ENCODE data around the gene COX4I2. TPM values are rescaled to one million over a fixed set of nuclear protein-coding genes. Genes with fewer than 3 reads are reported as not detected.
"Not testable (repeated sequence)": the region's sequence is repeated elsewhere in the genome, so short reads cannot be mapped to it uniquely, and the experiment has no call there.

COX4I2 gene
- total RNA-seq, 4 donors from 2014 or later = 5.1 to 8.4 TPM; not detected in 2

DNA sequence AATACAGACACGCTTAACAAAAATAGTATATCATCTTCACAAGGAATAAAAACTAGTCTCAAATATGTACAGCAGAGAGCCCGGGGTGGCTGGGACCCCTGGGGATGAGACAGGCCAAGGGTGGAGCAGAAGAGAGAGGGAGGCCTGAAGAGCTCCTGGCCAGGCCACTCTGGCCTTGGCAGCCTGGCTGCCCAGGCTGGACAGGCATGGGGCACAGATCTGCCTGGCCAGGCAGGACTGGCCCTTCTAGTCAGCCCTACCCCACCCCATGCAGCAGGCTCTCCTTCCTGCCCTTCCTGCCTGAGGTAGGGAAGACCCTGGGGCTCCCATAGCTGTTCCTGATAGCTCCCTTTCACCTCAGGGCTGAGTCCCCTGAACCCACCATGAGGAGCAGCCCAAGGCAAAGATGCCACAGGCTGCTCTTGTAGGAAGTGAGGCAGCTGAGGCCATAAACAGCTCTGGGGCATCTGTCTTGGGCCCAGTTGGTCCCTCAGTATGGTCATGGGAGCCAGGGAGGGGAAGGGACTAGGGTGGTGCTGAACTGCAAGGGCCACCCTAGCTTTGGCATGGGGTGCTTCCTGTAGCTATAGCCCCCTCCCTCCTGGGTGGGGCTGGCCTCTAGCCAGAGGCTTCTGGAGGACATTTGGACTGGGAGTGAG is 27.1 kb downstream of the COX4I2 start:
- H3K27me3 ChIP-seq = no peaks in the 10 kb centered on the region
- TF ChIP-seq POLR2A (IDR thresholded peaks at IDR 0.05) = no peak
- TF ChIP-seq CTCF (IDR thresholded peaks at IDR 0.05) = no peak
- no peaks in the 10 kb centered on the region for H3K9me3 ChIP-seq
- DNase-seq = no peak
- no peaks in the 10 kb centered on the region for H3K36me3 ChIP-seq
- intact Hi-C loops (cut with DNase I; ENCODE audit: low total_unique reads) = no loop called here
- H3K4me1 ChIP-seq = peaks cover 0 to 4% of the 10 kb centered on the region in 2 donors
- H3K4me3 ChIP-seq = no peak overlapping the region
- H3K27ac ChIP-seq = peak overlapping the region; percentile 29 to 62

GRCh38 chr20:31665753-31666152 is 28.0 kb downstream of the COX4I2 start:
- peaks cover 0 to 4% of the 10 kb centered on the region in 2 donors for H3K4me1 ChIP-seq
- TF ChIP-seq CTCF (IDR thresholded peaks at IDR 0.05) (no peak), POLR2A (IDR thresholded peaks at IDR 0.05) (no peak)

DNA sequence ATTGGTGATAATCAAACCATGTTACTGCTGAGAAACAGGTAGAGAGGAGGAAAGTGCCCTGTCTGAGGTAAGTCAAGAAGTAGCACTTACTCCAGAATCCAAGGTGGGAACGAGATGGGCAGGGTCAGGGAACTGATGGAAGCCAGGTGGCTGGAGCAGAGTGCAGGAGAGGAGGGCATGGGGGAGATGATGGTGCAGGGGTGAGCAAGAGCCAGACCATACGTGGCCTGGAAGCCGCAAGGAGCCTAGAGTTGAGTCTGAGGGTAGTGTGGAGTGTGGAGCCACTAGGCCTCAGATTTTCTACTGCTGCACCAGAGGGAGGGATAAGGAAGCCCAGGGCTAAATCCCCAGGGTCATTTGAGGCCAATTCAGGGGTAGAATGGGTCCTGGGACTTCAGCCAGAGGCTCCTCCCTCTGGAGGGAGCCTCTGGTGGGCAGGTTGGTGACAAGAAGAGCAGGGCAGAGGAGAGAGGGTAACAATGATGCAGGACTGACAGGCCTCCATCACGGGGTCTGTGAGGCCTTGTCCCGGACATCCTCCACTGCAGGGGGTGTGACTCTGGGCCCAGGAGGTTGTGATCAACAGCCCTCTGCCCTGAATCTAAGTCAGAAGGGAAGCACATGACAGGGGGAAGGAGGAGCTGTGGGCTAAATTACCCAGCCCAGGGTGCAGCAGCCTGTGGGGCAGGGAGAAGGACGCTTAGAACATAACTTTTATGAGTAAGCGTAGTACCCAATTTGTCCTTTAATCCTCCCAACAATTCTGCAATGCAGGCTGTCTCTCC is 28.7 kb downstream of the COX4I2 start:
- Histone ChIP-seq H3K4me1 (peaks cover 0 to 4% of the 10 kb centered on the region in 2 donors), H3K9me3 (no peaks in the 10 kb centered on the region), H3K27ac (peak overlapping the region; percentile 51 to 88), H3K27me3 (no peaks in the 10 kb centered on the region), H3K4me3 (no peak overlapping the region), H3K36me3 (no peaks in the 10 kb centered on the region)
- intact Hi-C loops (cut with DNase I; ENCODE audit: low total_unique reads) = no loop called here
- DNase-seq = no peak
- TF ChIP-seq POLR2A (IDR thresholded peaks at IDR 0.05) (no peak), CTCF (IDR thresholded peaks at IDR 0.05) (no peak)

More at GRCh38 chr20:31665753-31666152, 28.0 kb downstream of the COX4I2 start:
- no peaks in the 10 kb centered on the region for H3K36me3 ChIP-seq
- peak overlapping the region in 1 of 2 donors; percentile 88 for H3K27ac ChIP-seq
- H3K9me3 ChIP-seq = no peaks in the 10 kb centered on the region
- H3K27me3 ChIP-seq = no peaks in the 10 kb centered on the region
- intact Hi-C loops (cut with DNase I; ENCODE audit: low total_unique reads) = no loop called here
- DNase-seq = no peak
- no peak overlapping the region for H3K4me3 ChIP-seq

DNA sequence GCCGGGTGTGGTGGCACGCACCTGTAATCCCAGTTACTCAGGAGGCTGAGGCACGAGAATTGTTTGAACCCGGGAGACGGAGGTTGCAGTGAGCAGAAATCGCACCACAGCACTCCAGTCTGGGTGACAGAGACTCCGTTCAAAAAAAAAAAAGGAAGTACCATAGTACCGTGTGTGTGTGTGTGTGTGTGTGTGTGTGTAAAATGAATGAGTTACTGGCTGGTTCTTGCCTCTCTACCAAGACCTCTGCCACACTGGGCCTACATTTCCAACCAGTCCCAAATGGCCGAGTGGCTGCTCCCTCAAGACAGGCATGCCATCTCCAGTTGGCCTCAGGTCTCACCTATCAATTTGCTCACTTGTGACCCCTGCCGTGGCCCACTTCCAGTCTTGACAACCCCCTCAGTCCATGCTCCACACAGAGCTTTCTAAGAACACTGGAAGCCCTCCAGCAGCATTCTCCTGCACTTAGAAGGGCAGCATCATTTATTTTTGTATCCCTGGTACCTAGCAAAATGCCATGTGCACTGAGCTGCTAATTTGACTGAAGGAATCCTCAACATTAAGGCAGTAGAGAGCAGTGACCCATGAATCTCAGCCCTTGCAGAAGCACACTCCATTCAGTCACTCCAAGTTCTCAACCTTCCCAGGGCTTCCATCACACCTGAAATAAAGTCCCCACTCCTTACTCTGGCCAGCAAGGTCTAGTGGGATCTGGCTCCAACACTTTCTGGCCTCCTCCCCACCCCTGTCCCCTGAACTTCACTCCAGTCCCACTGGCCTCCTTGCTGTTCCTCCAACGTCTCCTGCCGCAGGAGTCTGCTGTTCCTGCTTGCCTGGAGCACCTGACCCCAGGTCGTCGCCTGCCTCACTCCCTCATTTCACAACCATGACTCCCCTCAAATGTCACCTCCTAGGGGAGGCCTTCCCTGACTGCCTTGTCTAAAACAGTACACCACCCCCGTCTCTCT is 29.9 kb downstream of the COX4I2 start:
- Histone ChIP-seq H3K4me1 (peaks cover 0 to 4% of the 10 kb centered on the region in 2 donors), H3K36me3 (no peaks in the 10 kb centered on the region), H3K27me3 (no peaks in the 10 kb centered on the region), H3K4me3 (no peak overlapping the region), H3K27ac (peak overlapping the region; percentile 51 to 88), H3K9me3 (no peaks in the 10 kb centered on the region)
- intact Hi-C loops (cut with DNase I; ENCODE audit: low total_unique reads) = no loop called here
- DNase-seq = no peak
- TF ChIP-seq CTCF (IDR thresholded peaks at IDR 0.05) (no peak), POLR2A (IDR thresholded peaks at IDR 0.05) (no peak)

DNA sequence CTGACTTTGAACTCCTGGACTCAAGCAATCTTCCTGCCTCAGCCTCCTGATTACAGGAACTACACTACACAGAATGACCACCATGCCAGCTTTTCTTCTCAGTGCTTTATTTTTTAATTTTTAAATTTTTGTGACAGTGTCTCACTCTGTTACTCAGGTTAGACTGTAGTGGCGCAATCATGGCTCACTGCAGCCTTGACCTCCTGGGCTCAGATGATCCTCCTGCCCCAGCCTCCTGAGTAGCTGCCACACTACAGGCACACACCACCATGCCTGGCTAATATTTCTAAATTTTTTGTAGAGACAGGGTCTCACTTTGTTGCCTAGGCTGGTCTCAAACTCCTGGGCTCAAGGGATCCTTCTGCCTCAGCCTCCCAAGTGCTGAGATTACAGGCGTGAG is 31.2 kb downstream of the COX4I2 start:
- intact Hi-C loops (cut with DNase I; ENCODE audit: low total_unique reads); H3K9me3 ChIP-seq; H3K4me1 ChIP-seq; H3K36me3 ChIP-seq; H3K4me3 ChIP-seq; DNase-seq; H3K27me3 ChIP-seq: not testable (repeated sequence)
- H3K27ac ChIP-seq = peak overlapping the region; percentile 66 to 88
